ENCODE results near the gene DIDO1. TPM values are rescaled to one million over a fixed set of nuclear protein-coding genes. Genes with fewer than 3 reads are reported as not detected.

The DIDO1 gene
- total and polyA plus RNA-seq, 8 donors = 38.1 to 65.9 (median 58.5) TPM

GRCh38 chr20:62886709-62887058, 39.6 kb downstream of the DIDO1 start:
- no peak overlapping the region for H3K27ac ChIP-seq
- peaks cover 0 to 74% of the 10 kb centered on the region in 2 donors for H3K36me3 ChIP-seq
- H3K4me3 ChIP-seq = no peak overlapping the region
- no peaks in the 10 kb centered on the region for H3K9me3 ChIP-seq
- no peaks in the 10 kb centered on the region for H3K4me1 ChIP-seq
- intact Hi-C loops (cut with DNase I) = no loop called here
- no peak for ATAC-seq
- no peak for TF ChIP-seq CTCF (IDR thresholded peaks at IDR 0.05)
- no peak for DNase-seq
- H3K27me3 ChIP-seq = no peaks in the 10 kb centered on the region

GRCh38 chr20:62885896-62886708, 40.2 kb downstream of the DIDO1 start:
- Histone ChIP-seq H3K4me1 (no peaks in the 10 kb centered on the region), H3K36me3 (peaks cover 0 to 74% of the 10 kb centered on the region in 2 donors)
- TF ChIP-seq CTCF (IDR thresholded peaks at IDR 0.05) = no peak

GRCh38 chr20:62885046-62885895, 41.0 kb downstream of the DIDO1 start:
- intact Hi-C loops (cut with DNase I) = no loop called here
- Histone ChIP-seq H3K4me3 (no peak overlapping the region), H3K27ac (no peak overlapping the region), H3K4me1 (no peaks in the 10 kb centered on the region), H3K27me3 (no peaks in the 10 kb centered on the region), H3K9me3 (no peaks in the 10 kb centered on the region), H3K36me3 (peaks cover 0 to 74% of the 10 kb centered on the region in 2 donors)
- no peak for DNase-seq
- no peak for TF ChIP-seq CTCF (IDR thresholded peaks at IDR 0.05)
- no peak for ATAC-seq

More at GRCh38 chr20:62885896-62886708, 40.2 kb downstream of the DIDO1 start:
- intact Hi-C loops (cut with DNase I) = no loop called here
- H3K9me3 ChIP-seq = no peaks in the 10 kb centered on the region
- DNase-seq = peak in 1 of 4 donors; percentile 62
- no peak overlapping the region for H3K27ac ChIP-seq
- no peaks in the 10 kb centered on the region for H3K27me3 ChIP-seq
- no peak for ATAC-seq
- H3K4me3 ChIP-seq = no peak overlapping the region

- no peak overlapping the region for H3K27ac ChIP-seq
- no peak overlapping the region for H3K4me3 ChIP-seq
- no peaks in the 10 kb centered on the region for H3K9me3 ChIP-seq
- no peak for TF ChIP-seq CTCF (IDR thresholded peaks at IDR 0.05)
- ATAC-seq (no peak), DNase-seq (no peak)
- peaks cover 0 to 74% of the 10 kb centered on the region in 2 donors for H3K36me3 ChIP-seq
- no peaks in the 10 kb centered on the region for H3K27me3 ChIP-seq
- intact Hi-C loops (cut with DNase I) = no loop called here
- H3K4me1 ChIP-seq = no peaks in the 10 kb centered on the region
These were observed 41.7 kb downstream of the DIDO1 start for GRCh38 chr20:62884556-62884955.

GRCh38 chr20:62882426-62882825, 43.9 kb downstream of the DIDO1 start:
- TF ChIP-seq CTCF (IDR thresholded peaks at IDR 0.05) = no peak
- H3K4me3 ChIP-seq = no peak overlapping the region
- ATAC-seq (no peak), DNase-seq (no peak)
- H3K9me3 ChIP-seq = no peaks in the 10 kb centered on the region
- H3K4me1 ChIP-seq = peaks cover 0 to under 1% of the 10 kb centered on the region in 2 donors
- intact Hi-C loops (cut with DNase I) = no loop called here
- H3K27ac ChIP-seq = no peak overlapping the region
- H3K27me3 ChIP-seq = no peaks in the 10 kb centered on the region
- peaks cover 0 to 65% of the 10 kb centered on the region in 2 donors for H3K36me3 ChIP-seq
